Measurements from ENCODE around the gene FAM167B.
A peak's percentile ranks its signal among the peaks of the same experiment; 100 is the strongest.

GRCh38 chr1:32241001-32241763, 5.8 kb upstream of the FAM167B start:
- TF ChIP-seq CTCF (IDR thresholded peaks at IDR 0.05) (no peak), POLR2A (IDR thresholded peaks at IDR 0.05) (no peak), POLR2AphosphoS5 (IDR thresholded peaks at IDR 0.05) (peak in 2 of 3 donors; percentile 21 to 60)

All from breast epithelium (tissue), 3 donors.